ENCODE measurements around the gene CTXN3. TPM values are rescaled to one million over a fixed set of nuclear protein-coding genes. Genes with fewer than 3 reads are reported as not detected.

CTXN3 gene
- total RNA-seq, 1 donor from 2014 or later, result not detected

- H3K4me3 Mint-ChIP-seq (ENCODE audit: low read depth), result no peak overlapping the region
- no peak overlapping the region for H3K27ac Mint-ChIP-seq
- TF ChIP-seq, protein P1, sequence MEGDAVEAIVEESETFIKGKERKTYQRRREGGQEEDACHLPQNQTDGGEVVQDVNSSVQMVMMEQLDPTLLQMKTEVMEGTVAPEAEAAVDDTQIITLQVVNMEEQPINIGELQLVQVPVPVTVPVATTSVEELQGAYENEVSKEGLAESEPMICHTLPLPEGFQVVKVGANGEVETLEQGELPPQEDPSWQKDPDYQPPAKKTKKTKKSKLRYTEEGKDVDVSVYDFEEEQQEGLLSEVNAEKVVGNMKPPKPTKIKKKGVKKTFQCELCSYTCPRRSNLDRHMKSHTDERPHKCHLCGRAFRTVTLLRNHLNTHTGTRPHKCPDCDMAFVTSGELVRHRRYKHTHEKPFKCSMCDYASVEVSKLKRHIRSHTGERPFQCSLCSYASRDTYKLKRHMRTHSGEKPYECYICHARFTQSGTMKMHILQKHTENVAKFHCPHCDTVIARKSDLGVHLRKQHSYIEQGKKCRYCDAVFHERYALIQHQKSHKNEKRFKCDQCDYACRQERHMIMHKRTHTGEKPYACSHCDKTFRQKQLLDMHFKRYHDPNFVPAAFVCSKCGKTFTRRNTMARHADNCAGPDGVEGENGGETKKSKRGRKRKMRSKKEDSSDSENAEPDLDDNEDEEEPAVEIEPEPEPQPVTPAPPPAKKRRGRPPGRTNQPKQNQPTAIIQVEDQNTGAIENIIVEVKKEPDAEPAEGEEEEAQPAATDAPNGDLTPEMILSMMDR (IDR thresholded peaks at IDR 0.05; ENCODE audit: unreplicated experiment), result no peak
- H3K27me3 Mint-ChIP-seq, result no peaks in the 10 kb centered on the region
- peaks cover 5% of the 10 kb centered on the region for H3K9me3 Mint-ChIP-seq (ENCODE audit: low read depth)
- H3K4me1 Mint-ChIP-seq (ENCODE audit: low read depth), result peaks cover 7% of the 10 kb centered on the region
- no peak for DNase-seq (ENCODE audit: low spot score, unreplicated experiment)
- H3K36me3 Mint-ChIP-seq (ENCODE audit: insufficient read depth), result peaks cover 2% of the 10 kb centered on the region
Observed at GRCh38 chr5:127612441-127613141, 36.3 kb upstream of the CTXN3 start.

GRCh38 chr5:127615916-127616315, 33.0 kb upstream of the CTXN3 start:
- Mint-ChIP-seq H3K36me3 (ENCODE audit: insufficient read depth) (peaks cover 2% of the 10 kb centered on the region), H3K27ac (no peak overlapping the region), H3K4me3 (ENCODE audit: low read depth) (no peak overlapping the region), H3K27me3 (no peaks in the 10 kb centered on the region), H3K9me3 (ENCODE audit: low read depth) (peaks cover 5% of the 10 kb centered on the region), H3K4me1 (ENCODE audit: low read depth) (peaks cover 7% of the 10 kb centered on the region)
- TF ChIP-seq, protein P1 (IDR thresholded peaks at IDR 0.05; ENCODE audit: unreplicated experiment), result no peak
- DNase-seq (ENCODE audit: low spot score, unreplicated experiment), result no peak

DNA sequence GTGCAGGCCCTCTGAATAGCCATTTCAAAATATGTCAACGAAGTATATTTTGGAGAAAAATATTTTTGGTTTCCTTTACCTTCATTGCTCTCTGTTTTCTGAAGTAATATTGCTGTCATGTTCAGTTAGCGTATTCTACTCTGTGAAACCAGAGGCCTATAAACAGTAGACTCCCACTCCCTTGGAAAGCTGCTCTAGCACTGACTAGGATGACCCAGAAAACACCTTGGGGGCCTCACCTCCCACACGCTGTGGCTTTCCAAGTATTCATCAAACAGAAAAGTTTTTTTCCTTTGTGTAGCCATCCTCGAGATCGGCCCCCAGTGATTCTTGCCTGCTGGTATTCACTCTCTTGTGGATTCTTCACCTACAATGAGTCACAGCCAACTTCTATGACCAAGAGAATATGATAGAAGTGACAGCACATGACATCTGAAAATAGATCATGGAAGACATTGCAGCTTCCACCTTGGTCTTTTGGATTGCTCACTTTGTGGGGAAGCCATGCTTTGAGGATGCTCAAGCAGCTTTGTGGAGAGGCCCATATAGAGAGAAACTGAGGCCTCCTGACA, 28.9 kb upstream of the CTXN3 start:
- TF ChIP-seq, protein P1 (IDR thresholded peaks at IDR 0.05; ENCODE audit: unreplicated experiment), result no peak
- H3K4me1 Mint-ChIP-seq (ENCODE audit: low read depth), result peaks cover 10% of the 10 kb centered on the region
- no peaks in the 10 kb centered on the region for H3K27me3 Mint-ChIP-seq
- H3K9me3 Mint-ChIP-seq (ENCODE audit: low read depth), result peaks cover 5% of the 10 kb centered on the region
- no peak for DNase-seq (ENCODE audit: low spot score, unreplicated experiment)
- no peak overlapping the region for H3K27ac Mint-ChIP-seq
- peaks cover 2% of the 10 kb centered on the region for H3K36me3 Mint-ChIP-seq (ENCODE audit: insufficient read depth)
- no peak overlapping the region for H3K4me3 Mint-ChIP-seq (ENCODE audit: low read depth)

DNA sequence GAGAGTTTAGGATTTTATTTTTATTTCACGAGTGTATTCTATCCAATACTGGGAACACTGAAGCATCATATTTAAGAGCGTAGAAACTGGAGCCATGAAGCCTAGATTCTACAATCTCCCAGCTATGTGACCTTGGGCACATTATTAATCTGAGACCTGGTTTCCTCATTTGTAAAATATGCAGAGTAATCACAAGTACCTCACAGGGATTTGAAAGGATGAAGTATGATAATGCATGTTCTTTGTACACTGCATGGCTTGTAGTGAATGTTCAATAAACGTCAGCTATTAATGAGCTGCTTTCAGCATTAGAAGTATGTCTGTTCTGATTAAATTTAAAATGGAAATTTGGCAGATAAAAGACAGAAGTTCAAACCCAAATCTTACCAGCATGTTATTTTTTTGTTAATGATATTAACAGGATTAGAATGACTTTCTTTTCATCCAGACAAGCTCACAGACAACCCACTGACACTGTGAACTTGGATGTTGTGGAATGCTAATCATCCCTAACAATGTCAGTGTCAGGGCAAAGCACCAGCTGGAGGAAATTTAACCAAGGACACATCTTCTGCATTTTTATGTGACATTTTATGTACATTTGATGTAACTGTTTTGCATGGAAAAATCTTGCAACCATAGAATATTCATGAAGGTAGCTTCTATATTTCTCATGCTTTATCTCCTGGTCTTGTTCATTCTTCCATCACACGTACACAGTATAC, 27.1 kb upstream of the CTXN3 start:
- Mint-ChIP-seq H3K36me3 (ENCODE audit: insufficient read depth) (no peaks in the 10 kb centered on the region), H3K4me1 (ENCODE audit: low read depth) (peaks cover 3% of the 10 kb centered on the region), H3K27me3 (no peaks in the 10 kb centered on the region), H3K4me3 (ENCODE audit: low read depth) (no peak overlapping the region), H3K27ac (no peak overlapping the region), H3K9me3 (ENCODE audit: low read depth) (no peaks in the 10 kb centered on the region)
- DNase-seq (ENCODE audit: low spot score, unreplicated experiment), result no peak
- TF ChIP-seq, protein P1 (IDR thresholded peaks at IDR 0.05; ENCODE audit: unreplicated experiment), result no peak

DNA sequence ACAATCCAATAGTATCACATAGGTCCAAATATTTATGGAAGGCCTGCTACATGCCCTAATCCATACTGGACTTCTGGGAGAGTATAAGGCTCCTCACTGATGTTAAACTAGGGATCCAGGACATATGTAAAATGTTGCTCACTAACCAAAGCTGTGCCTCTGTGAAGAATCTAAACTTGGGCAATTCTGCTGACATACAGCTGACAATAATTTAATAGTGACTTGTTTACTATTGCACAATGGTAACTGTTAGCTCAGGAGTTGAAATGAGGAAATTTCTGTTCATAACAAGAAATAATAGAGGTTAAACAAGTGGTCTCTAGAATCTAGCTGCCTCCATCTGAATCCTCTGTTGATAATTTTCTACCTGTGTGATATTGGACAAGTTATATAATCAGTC, 14.9 kb upstream of the CTXN3 start:
- no peak overlapping the region for H3K4me3 Mint-ChIP-seq (ENCODE audit: low read depth)
- H3K27me3 Mint-ChIP-seq, result peaks cover 4% of the 10 kb centered on the region
- no peaks in the 10 kb centered on the region for H3K36me3 Mint-ChIP-seq (ENCODE audit: insufficient read depth)
- no peak overlapping the region for H3K27ac Mint-ChIP-seq
- H3K9me3 Mint-ChIP-seq (ENCODE audit: low read depth), result no peaks in the 10 kb centered on the region
- TF ChIP-seq, protein P1 (IDR thresholded peaks at IDR 0.05; ENCODE audit: unreplicated experiment), result no peak
- H3K4me1 Mint-ChIP-seq (ENCODE audit: low read depth), result no peaks in the 10 kb centered on the region
- DNase-seq (ENCODE audit: low spot score, unreplicated experiment), result no peak

All from progenitor cell of endocrine pancreas (in vitro differentiated cells).